HG02571 (cell line): ENCODE measurements around the gene ACBD4.

Experiments
- ATAC-seq: cut with Tn5 transposase; IDR thresholded peaks from one replicate; pipeline ENCODE4 v1.9.1; 2021; ENCODE audit warnings: mild to moderate bottlenecking, moderate library complexity; ENCODE audit not compliant: unreplicated experiment

Gene ACBD4

DNA sequence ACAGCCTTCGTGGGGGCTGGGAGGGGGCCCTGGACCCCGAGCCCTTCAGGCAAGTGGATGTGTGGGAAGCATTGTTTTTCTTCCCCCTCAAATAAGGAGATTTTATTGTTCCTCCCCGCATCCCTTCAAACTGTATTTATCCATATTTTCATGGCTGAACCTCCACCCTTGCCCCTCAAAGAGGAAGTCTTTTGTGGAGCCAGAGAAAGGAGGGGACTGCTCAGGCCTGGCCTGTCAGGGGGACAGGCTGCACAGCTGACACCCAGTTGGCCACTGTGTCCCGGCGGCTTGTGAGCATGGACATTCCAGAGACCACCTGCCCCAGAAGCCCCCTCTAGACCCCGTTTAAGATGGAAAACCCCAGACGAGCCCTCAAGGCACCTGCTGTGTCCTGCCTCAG, 42.1 kb downstream of the ACBD4 start:
- no peak for ATAC-seq

DNA sequence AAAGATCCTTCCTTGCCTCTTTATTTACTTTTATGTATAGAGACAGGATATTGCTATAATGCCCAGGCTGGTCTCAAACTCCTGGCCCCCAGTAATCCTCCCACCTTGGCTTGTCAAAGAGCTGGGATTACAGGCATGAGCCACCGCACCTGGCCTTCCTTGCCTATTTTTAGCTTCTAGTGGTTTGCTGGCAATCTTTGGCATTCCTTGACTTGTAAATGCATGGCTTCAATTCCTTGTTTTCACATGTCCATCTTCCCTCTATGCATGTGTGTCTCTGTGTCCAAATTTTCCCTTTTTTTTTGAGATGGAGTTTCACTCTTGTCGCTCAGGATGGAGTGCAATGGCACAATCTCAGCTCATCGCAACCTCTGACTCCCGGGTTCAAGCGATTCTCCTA, 48.7 kb downstream of the ACBD4 start:
- ATAC-seq: no peak

DNA sequence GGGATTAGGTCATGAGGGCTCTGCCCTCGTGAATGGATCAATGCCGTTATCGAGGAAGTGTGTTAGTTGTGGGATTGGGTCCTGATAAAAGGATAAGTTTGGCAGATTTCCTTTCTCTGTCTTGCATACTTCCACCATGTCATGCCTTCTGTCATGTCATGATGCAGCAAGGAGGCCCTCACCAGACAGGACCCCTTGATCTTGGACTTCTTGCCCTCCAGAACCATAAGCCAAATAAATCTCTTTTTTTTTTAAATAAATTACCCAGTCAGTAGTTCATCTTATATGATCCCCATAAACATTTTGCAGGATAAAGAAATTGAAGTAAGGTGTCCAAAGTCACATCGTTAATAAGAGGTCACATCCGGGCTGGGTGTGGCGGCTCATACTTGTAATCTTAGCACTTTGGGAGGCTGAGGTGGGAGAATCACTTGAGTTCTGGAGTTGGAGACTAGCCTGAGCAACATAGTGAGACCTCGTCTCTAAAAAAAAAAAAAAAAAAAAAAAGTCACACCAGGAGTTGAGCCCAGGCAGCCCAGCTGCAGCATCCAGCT, 51.4 kb downstream of the ACBD4 start:
- ATAC-seq: no peak

DNA sequence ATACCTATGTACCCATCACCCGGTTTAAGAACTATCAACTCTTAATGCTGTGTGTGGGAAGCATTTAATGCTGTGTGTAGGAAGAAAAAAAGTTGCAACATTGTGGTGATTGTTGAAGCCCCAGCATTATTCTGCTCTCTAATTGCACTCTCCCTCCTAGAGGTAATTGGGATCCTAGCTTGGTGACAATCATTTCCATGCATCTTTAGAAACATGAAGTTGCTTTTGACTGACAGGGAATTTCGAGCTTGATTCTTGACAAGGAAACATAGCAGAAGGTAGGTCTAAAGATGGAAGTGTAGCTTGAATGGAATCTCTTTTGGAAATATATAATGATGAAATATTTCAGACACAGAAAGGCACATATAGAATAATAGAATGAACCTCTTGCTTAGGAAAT, 53.5 kb downstream of the ACBD4 start:
- no peak for ATAC-seq

DNA sequence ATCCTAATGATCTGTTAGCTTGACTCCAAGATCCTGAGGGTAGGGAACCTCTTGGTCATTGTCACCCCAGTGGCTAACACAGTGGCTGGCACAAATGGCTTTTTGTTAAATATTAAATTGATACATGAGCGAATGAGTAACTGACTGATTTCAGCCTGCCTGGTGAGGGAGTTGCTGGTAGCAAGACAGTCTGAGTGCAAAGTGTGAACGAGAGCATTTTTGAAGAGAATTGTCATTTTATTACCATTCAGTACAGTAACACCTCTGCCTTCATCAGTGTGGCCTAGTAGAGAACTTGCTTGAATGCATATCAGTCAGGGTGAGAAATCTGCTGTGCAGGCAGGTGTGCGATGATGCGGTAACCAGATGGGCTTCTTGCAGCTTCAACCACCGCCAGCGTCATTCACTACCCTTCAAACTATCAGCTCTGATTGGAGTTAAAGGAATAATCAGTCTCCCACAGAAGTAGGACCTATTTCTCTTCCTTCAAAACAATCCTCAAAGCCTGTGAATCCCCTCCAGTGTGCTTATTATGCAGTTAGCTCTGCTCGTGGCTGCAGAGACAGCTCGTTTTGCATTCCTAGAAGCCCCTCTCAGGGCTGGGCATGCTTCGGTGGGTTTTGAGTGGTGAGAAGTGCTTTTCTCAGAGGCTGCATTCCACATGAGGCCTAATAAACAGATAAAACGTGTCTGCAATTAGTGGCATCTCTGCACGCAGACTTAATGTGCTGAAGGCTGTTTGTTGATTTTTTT, 55.2 kb downstream of the ACBD4 start:
- no peak for ATAC-seq
